ENCODE data around the gene DSCAM. TPM values are rescaled to one million over a fixed set of nuclear protein-coding genes. Genes with fewer than 3 reads are reported as not detected.

Gene DSCAM
- total and polyA plus RNA-seq, 2 donors (not counting 3 experiments of a cell fraction or from before 2014, with no cell fraction given) = not detected

DNA sequence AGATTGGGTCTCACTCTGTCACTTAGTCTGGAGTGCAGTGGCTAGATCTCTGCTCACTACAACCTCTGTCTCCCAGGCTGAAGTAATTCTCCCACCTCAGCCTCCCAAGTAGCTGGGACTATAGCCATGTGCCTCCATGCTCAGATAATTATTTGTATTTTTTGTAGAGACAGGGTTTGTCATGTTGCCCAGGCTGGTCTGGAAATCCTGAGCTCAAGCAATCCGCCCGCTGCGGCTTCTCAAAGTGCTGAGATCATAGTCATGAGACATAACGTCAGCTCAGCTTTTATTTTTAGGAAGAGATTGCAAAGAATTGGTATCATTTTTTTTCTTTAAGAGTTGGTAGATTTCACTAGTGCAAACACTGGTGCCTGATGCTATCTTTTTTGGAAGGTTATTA, 244.9 kb downstream of the DSCAM start:
- no peak overlapping the region for H3K4me2 ChIP-seq (ENCODE audit: insufficient read depth, low read length)
- DNase-seq (ENCODE audit: low read depth, low spot score) (no peak), FAIRE-seq (no peak)
- H2AFZ ChIP-seq (ENCODE audit: low read depth, low read length) = no peak overlapping the region
- H3K4me3 ChIP-seq (replicated peaks in 1 of 3; ENCODE audit: insufficient read depth in 1 of 3, low read depth in 1 of 3, low read length in 3 of 3) = no peak overlapping the region
- dilution Hi-C loops (cut with MboI; ENCODE audit: extremely low pct_ligation_motif_present, low sequenced_read_pairs) = no loop called here
- intact Hi-C loops (cut with micrococcal nuclease) = no loop called here
- ChIA-PET CTCF (interaction anchor here (1.4 kb wide), 1 partner anchor 62 kb away, joined by 3 read pairs; no protein-coding TSS in a partner anchor), POLR2A (no interaction called here)
- H3K9me3 ChIP-seq (replicated peaks; ENCODE audit: control insufficient read depth, insufficient read depth, low read length) = peaks cover 11% of the 10 kb centered on the region
- H3K79me2 ChIP-seq (ENCODE audit: control insufficient read depth, insufficient read depth, low read length) = no peaks in the 10 kb centered on the region
- H3K9me1 ChIP-seq (replicated peaks; ENCODE audit: control insufficient read depth, extremely low read depth, insufficient read depth, low read length) = no peaks in the 10 kb centered on the region
- no peaks in the 10 kb centered on the region for H3K27me3 ChIP-seq (ENCODE audit: control insufficient read depth in 2 of 2, insufficient read depth in 2 of 2, low read length in 2 of 2)
- no peak overlapping the region for H3K27ac ChIP-seq (ENCODE audit: insufficient read depth, low read depth, low read length)
- no peak for TF ChIP-seq EZH2 (IDR thresholded peaks at IDR 0.05; ENCODE audit: borderline replicate concordance, low read depth, low read length, severe bottlenecking)
- no peak for TF ChIP-seq JUN (IDR thresholded peaks at IDR 0.05; ENCODE audit: borderline replicate concordance, insufficient read depth, insufficient read length, low read depth)
- TF ChIP-seq MYC (IDR thresholded peaks at IDR 0.05; ENCODE audit: low read depth, low read length) = no peak
- TF ChIP-seq POLR2AphosphoS5 (IDR thresholded peaks at IDR 0.05; ENCODE audit: insufficient read depth, low read depth, low read length) = no peak
- TF ChIP-seq, protein P1, sequence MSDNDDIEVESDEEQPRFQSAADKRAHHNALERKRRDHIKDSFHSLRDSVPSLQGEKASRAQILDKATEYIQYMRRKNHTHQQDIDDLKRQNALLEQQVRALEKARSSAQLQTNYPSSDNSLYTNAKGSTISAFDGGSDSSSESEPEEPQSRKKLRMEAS (IDR thresholded peaks at IDR 0.05; ENCODE audit: insufficient read depth, insufficient read length) = no peak
- TF ChIP-seq POLR2A (IDR thresholded peaks at IDR 0.05; ENCODE audit: low read depth, low read length) = no peak
- TF ChIP-seq GATA2 (IDR thresholded peaks at IDR 0.05; ENCODE audit: insufficient read depth, insufficient read length, low read depth, low read length) = no peak
- TF ChIP-seq, protein P2, sequence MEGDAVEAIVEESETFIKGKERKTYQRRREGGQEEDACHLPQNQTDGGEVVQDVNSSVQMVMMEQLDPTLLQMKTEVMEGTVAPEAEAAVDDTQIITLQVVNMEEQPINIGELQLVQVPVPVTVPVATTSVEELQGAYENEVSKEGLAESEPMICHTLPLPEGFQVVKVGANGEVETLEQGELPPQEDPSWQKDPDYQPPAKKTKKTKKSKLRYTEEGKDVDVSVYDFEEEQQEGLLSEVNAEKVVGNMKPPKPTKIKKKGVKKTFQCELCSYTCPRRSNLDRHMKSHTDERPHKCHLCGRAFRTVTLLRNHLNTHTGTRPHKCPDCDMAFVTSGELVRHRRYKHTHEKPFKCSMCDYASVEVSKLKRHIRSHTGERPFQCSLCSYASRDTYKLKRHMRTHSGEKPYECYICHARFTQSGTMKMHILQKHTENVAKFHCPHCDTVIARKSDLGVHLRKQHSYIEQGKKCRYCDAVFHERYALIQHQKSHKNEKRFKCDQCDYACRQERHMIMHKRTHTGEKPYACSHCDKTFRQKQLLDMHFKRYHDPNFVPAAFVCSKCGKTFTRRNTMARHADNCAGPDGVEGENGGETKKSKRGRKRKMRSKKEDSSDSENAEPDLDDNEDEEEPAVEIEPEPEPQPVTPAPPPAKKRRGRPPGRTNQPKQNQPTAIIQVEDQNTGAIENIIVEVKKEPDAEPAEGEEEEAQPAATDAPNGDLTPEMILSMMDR (IDR thresholded peaks at IDR 0.05; ENCODE audit: extremely low read depth in 1 of 2, insufficient read depth in 1 of 2, low read depth in 1 of 2, low read length in 2 of 2) = no peak
- no peak for TF ChIP-seq FOS (IDR thresholded peaks at IDR 0.05; ENCODE audit: borderline replicate concordance, insufficient read depth, low read length)
- no peaks in the 10 kb centered on the region for H3K4me1 ChIP-seq (ENCODE audit: control insufficient read depth, extremely low read depth, insufficient read depth, low read length)
- no peak overlapping the region for H3K9ac ChIP-seq (replicated peaks; ENCODE audit: extremely low read depth, insufficient read depth, low read length)
- no peaks in the 10 kb centered on the region for H4K20me1 ChIP-seq (replicated peaks; ENCODE audit: control insufficient read depth, extremely low read depth, insufficient read depth, low read length)
- H3K36me3 ChIP-seq (ENCODE audit: control insufficient read depth in 2 of 2, extremely low read depth in 1 of 2, insufficient read depth in 2 of 2, low read length in 2 of 2) = no peaks in the 10 kb centered on the region
- BruUV-seq (replicated peaks) = no TSS peak
